SK-N-MC (cell line): ENCODE data around the gene TRIM42.

ENCODE experiments used
- DNase-seq: peaks from one replicate; pipeline ENCODE4 v3.0.0-alpha.2; 2011; ENCODE audit warnings: low read depth, low spot score
- H3K27ac ChIP-seq: fragments of 200-600 bp; sonication (generic); 2 replicates; pipeline ENCODE4 v1.5.1; 2016; ENCODE audit warnings: mixed run types
- H3K36me3 ChIP-seq: fragments of 200-600 bp; sonication (generic); 2 replicates; pipeline ENCODE4 v1.6.1; 2017; ENCODE audit warnings: antibody characterized with exemption, low read length, mixed read lengths; ENCODE audit not compliant: insufficient read depth
- H3K4me3 ChIP-seq: fragments of 200-600 bp; sonication (generic); 2 replicates; pipeline ENCODE4 v1.5.1; 2016
- H3K9ac ChIP-seq: fragments of 200-600 bp; sonication (generic); 2 replicates; pipeline ENCODE4 v1.8.0; 2017; ENCODE audit warnings: mixed run types, mixed read lengths; ENCODE audit not compliant: insufficient read length
- H3K9me3 ChIP-seq: fragments of 200-600 bp; sonication (generic); 2 replicates; pipeline ENCODE4 v1.6.1; 2017; ENCODE audit warnings: low read depth, mild to moderate bottlenecking, antibody characterized with exemption, low read length, moderate library complexity, mixed read lengths
- EZH2 ChIP-seq: fragments of 200-600 bp; sonication (generic); IDR thresholded peaks from one replicate; pipeline ENCODE4 v1.6.1; 2017; ENCODE audit warnings: antibody characterized with exemption
- FOXP2 ChIP-seq: optimal IDR thresholded peaks from 2 replicates; pipeline ENCODE3; 2011; ENCODE audit warnings: mild to moderate bottlenecking, moderate library complexity; ENCODE audit not compliant: insufficient read depth; ENCODE audit errors: extremely low read length, control extremely low read depth
- POLR2AphosphoS5 ChIP-seq: IDR thresholded peaks from 2 replicates; pipeline ENCODE4 v1.6.1; 2012; ENCODE audit warnings: mild to moderate bottlenecking, low read depth, low read length, borderline replicate concordance

Gene TRIM42

GRCh38 chr3:140705954-140706353, 28.1 kb downstream of the TRIM42 start:
- no peak overlapping the region for H3K27ac ChIP-seq
- TF ChIP-seq FOXP2 (no peak), POLR2AphosphoS5 (no peak), EZH2 (no peak)
- H3K36me3 ChIP-seq = no peaks in the 10 kb centered on the region
- DNase-seq = no peak
- no peaks in the 10 kb centered on the region for H3K9me3 ChIP-seq
- no peak overlapping the region for H3K4me3 ChIP-seq
- H3K9ac ChIP-seq = no peak overlapping the region

GRCh38 chr3:140706360-140706759, 28.5 kb downstream of the TRIM42 start:
- no peaks in the 10 kb centered on the region for H3K9me3 ChIP-seq
- H3K4me3 ChIP-seq = no peak overlapping the region
- no peak overlapping the region for H3K27ac ChIP-seq
- no peak overlapping the region for H3K9ac ChIP-seq
- no peak for TF ChIP-seq EZH2
- TF ChIP-seq POLR2AphosphoS5 = no peak
- no peak for TF ChIP-seq FOXP2
- no peaks in the 10 kb centered on the region for H3K36me3 ChIP-seq
- no peak for DNase-seq

- DNase-seq = no peak
- H3K4me3 ChIP-seq = no peak overlapping the region
- TF ChIP-seq POLR2AphosphoS5 = no peak
- TF ChIP-seq FOXP2 = no peak
- no peak for TF ChIP-seq EZH2
- no peak overlapping the region for H3K27ac ChIP-seq
- H3K9me3 ChIP-seq = no peaks in the 10 kb centered on the region
- H3K36me3 ChIP-seq = no peaks in the 10 kb centered on the region
- H3K9ac ChIP-seq = no peak overlapping the region
These were observed 31.0 kb downstream of the TRIM42 start for GRCh38 chr3:140708815-140709214.

- Histone ChIP-seq H3K9ac (no peak overlapping the region), H3K27ac (no peak overlapping the region), H3K9me3 (no peaks in the 10 kb centered on the region), H3K36me3 (no peaks in the 10 kb centered on the region), H3K4me3 (no peak overlapping the region)
- TF ChIP-seq FOXP2 (no peak), EZH2 (no peak), POLR2AphosphoS5 (no peak)
- DNase-seq = no peak
These were observed 31.9 kb downstream of the TRIM42 start for GRCh38 chr3:140709751-140710150.

- H3K36me3 ChIP-seq = no peaks in the 10 kb centered on the region
- no peak overlapping the region for H3K9ac ChIP-seq
- H3K9me3 ChIP-seq = no peaks in the 10 kb centered on the region
- no peak overlapping the region for H3K27ac ChIP-seq
- H3K4me3 ChIP-seq = no peak overlapping the region
- no peak for DNase-seq
- TF ChIP-seq FOXP2 (no peak), EZH2 (no peak), POLR2AphosphoS5 (no peak)
These were observed 33.0 kb downstream of the TRIM42 start for GRCh38 chr3:140710711-140711389.

GRCh38 chr3:140711390-140712035, 33.6 kb downstream of the TRIM42 start:
- H3K36me3 ChIP-seq = no peaks in the 10 kb centered on the region
- no peak for DNase-seq

DNA sequence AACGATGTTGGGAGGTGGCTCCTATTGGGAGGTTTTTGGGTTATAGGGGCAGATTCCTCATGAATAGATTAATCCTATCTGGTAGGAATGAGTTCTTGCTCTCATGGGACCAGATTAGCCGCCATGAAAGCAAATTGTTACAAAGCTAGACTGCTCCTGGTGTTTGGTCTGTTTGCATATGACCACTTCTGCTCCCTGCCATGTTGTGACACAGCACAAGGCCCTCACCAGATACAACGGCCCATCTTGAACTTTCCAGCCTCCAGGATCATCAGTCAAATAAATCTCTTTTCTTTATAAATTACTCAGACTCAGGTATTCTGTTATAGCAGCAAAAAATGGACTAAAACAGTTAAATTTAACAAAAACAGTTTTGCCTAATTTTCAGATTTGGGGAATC, 34.4 kb downstream of the TRIM42 start:
- no peak overlapping the region for H3K27ac ChIP-seq
- H3K4me3 ChIP-seq = no peak overlapping the region
- no peaks in the 10 kb centered on the region for H3K9me3 ChIP-seq
- no peak overlapping the region for H3K9ac ChIP-seq
- H3K36me3 ChIP-seq = no peaks in the 10 kb centered on the region
- DNase-seq = no peak
- no peak for TF ChIP-seq POLR2AphosphoS5
- no peak for TF ChIP-seq FOXP2
- TF ChIP-seq EZH2 = no peak

More at GRCh38 chr3:140711390-140712035, 33.6 kb downstream of the TRIM42 start:
- Histone ChIP-seq H3K4me3 (no peak overlapping the region), H3K9ac (no peak overlapping the region), H3K27ac (no peak overlapping the region), H3K9me3 (no peaks in the 10 kb centered on the region)
- no peak for TF ChIP-seq FOXP2
- no peak for TF ChIP-seq POLR2AphosphoS5
- no peak for TF ChIP-seq EZH2

DNA sequence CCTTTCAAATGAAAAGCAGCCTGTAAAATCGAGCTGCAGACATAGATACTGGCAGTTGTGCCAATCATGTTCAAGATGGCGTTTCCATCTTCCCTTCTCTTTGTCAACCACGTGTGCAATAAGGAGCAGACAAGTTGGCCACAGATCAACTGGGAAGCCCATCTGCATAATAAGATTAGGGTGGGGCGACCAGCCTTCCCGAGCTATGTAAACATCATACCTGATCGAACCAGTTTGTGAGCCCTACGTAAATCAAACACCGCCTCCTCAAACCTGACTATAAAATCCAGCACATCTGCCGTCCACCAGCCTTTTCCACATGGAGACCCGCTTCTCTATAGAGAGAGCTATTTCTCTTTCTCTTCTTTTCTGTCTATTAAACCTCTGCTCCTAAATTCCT, 37.2 kb downstream of the TRIM42 start:
- H3K9me3 ChIP-seq = no peaks in the 10 kb centered on the region
- DNase-seq = no peak
- H3K36me3 ChIP-seq = no peaks in the 10 kb centered on the region
- no peak overlapping the region for H3K4me3 ChIP-seq
- no peak overlapping the region for H3K9ac ChIP-seq
- H3K27ac ChIP-seq = no peak overlapping the region
- no peak for TF ChIP-seq EZH2
- TF ChIP-seq POLR2AphosphoS5 = no peak
- TF ChIP-seq FOXP2 = no peak

- Histone ChIP-seq H3K9ac (no peak overlapping the region), H3K27ac (no peak overlapping the region), H3K4me3 (no peak overlapping the region), H3K36me3 (no peaks in the 10 kb centered on the region), H3K9me3 (no peaks in the 10 kb centered on the region)
- no peak for DNase-seq
- TF ChIP-seq EZH2 = no peak
- TF ChIP-seq FOXP2 = no peak
- no peak for TF ChIP-seq POLR2AphosphoS5
These were observed 40.1 kb downstream of the TRIM42 start for GRCh38 chr3:140717921-140718320.
